Stomach (tissue), 4 donors: ENCODE results near the gene FCAMR.

Experiments used
- EP300 ChIP-seq: sonication (generic); formaldehyde crosslinking; IDR thresholded peaks from one replicate; pipeline ENCODE4 v1.6.1; 2017; ENCODE audit warnings: antibody characterized with exemption
- POLR2A ChIP-seq, 4 donors: fragments of 450-650 bp; IDR thresholded peaks; one replicate each; pipeline ENCODE4 v1.6.1; 2016; ENCODE audit warnings: antibody characterized with exemption in 4 of 4, control low read depth in 2 of 4, mild to moderate bottlenecking in 1 of 4, moderate library complexity in 1 of 4
- POLR2AphosphoS5 ChIP-seq, 3 donors: sonication (generic); formaldehyde crosslinking; IDR thresholded peaks; one replicate each; pipeline ENCODE4 v1.6.1; 2016; ENCODE audit warnings: antibody characterized with exemption in 3 of 3
- TF ChIP-seq, protein P1 (sequence below), 7 experiments: fragments of 450-650 bp in 4 of 7; fragments of 200-600 bp in 3 of 7; sonication (generic) in 3 of 7; IDR thresholded peaks; one replicate each; pipeline ENCODE4 v1.5.1; 2016 to 2019; ENCODE audit warnings: antibody characterized with exemption in 7 of 7, control low read depth in 2 of 7, mild to moderate bottlenecking in 1 of 7

- no peak for TF ChIP-seq POLR2AphosphoS5 (IDR thresholded peaks at IDR 0.05)
- TF ChIP-seq, protein P1, sequence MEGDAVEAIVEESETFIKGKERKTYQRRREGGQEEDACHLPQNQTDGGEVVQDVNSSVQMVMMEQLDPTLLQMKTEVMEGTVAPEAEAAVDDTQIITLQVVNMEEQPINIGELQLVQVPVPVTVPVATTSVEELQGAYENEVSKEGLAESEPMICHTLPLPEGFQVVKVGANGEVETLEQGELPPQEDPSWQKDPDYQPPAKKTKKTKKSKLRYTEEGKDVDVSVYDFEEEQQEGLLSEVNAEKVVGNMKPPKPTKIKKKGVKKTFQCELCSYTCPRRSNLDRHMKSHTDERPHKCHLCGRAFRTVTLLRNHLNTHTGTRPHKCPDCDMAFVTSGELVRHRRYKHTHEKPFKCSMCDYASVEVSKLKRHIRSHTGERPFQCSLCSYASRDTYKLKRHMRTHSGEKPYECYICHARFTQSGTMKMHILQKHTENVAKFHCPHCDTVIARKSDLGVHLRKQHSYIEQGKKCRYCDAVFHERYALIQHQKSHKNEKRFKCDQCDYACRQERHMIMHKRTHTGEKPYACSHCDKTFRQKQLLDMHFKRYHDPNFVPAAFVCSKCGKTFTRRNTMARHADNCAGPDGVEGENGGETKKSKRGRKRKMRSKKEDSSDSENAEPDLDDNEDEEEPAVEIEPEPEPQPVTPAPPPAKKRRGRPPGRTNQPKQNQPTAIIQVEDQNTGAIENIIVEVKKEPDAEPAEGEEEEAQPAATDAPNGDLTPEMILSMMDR (IDR thresholded peaks at IDR 0.05): no peak
- no peak for TF ChIP-seq POLR2A (IDR thresholded peaks at IDR 0.05)
- no peak for TF ChIP-seq EP300
Observed at GRCh38 chr1:206998816-206999215, 28.6 kb upstream of the FCAMR start.
